Activated T-cell treated with anti-CD3 and anti-CD28 coated beads, Interleukin-2, amount 50 U/mL, for 4 hours (primary cell): ENCODE data around the gene CNN3. TPM values are rescaled to one million over a fixed set of nuclear protein-coding genes. Genes with fewer than 3 reads are reported as not detected.
A peak's percentile ranks its signal among the peaks of the same experiment; 100 is the strongest.

Experiments
- ATAC-seq, 2 donors: fragments of 200-7000 bp; cut with Tn5 transposase; one replicate each; pipeline ENCODE4 v1.10.0; 2021
- DNase-seq: peaks from one replicate; pipeline ENCODE4 v3.0.0-alpha.2; 2020
- H3K27me3 Mint-ChIP-seq: one replicate; pipeline ENCODE4 v1.8.0; 2021; ENCODE audit warnings: low read depth, mixed read lengths
- H3K36me3 Mint-ChIP-seq: one replicate; pipeline ENCODE4 v1.8.0; 2022; ENCODE audit warnings: mixed read lengths; ENCODE audit not compliant: insufficient read depth
- H3K4me1 Mint-ChIP-seq: one replicate; pipeline ENCODE4 v1.8.0; 2021; ENCODE audit warnings: low read depth, mixed read lengths
- H3K4me3 Mint-ChIP-seq: one replicate; pipeline ENCODE4 v1.8.0; 2021; ENCODE audit warnings: mild to moderate bottlenecking, moderate library complexity, mixed read lengths
- H3K9me3 Mint-ChIP-seq: one replicate; pipeline ENCODE4 v1.8.0; 2021; ENCODE audit warnings: mixed read lengths
- total RNA-seq, 3 donors: library from RNA; stranded (reverse); gene quantifications; one replicate each; pipeline ENCODE4 v1.2.1, GENCODE V29; 2021

CNN3 gene
- total RNA-seq, 3 donors from 2014 or later: 1.2 to 3.1 (median 1.9) TPM

DNA sequence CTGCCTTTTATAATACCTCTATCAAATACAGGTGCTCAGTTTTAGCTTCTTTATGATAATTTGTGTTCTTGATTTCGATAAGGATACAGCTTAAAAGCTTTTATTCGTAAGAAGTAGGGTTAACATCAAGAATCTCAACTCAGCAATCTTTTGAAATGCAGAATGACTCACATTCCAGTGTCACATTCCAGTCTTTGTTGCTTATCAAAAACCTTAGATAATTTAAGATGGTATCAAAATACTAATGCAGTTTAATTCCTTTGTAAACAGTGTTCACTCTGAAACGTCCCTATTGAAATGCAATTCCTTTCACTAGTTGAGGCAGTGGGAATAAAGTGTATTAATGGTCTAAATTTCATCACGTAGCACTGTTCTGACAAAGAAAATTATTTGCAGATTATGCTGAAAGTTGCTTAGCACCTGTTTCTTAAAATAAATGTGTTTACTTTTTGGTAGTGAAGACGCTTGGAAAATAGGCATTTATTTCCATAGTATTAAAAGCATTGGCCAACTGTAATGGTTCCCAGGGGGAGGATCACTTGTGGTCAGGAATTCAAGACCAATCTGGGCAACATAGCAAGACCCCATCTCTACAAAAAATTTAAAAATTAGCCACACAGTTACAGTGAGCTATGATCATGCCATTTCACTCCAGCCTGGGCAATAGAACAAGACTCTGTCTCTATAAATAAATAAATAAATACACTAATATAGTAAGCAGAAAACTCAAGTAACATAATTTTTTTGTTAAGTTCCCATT lies 10.1 kb upstream of the CNN3 start:
- H3K4me3 Mint-ChIP-seq: no peak overlapping the region
- no peaks in the 10 kb centered on the region for H3K36me3 Mint-ChIP-seq
- H3K27me3 Mint-ChIP-seq: peaks cover 2% of the 10 kb centered on the region
- DNase-seq (no peak), ATAC-seq (no peak)
- H3K9me3 Mint-ChIP-seq: no peaks in the 10 kb centered on the region
- peaks cover 2% of the 10 kb centered on the region for H3K4me1 Mint-ChIP-seq

DNA sequence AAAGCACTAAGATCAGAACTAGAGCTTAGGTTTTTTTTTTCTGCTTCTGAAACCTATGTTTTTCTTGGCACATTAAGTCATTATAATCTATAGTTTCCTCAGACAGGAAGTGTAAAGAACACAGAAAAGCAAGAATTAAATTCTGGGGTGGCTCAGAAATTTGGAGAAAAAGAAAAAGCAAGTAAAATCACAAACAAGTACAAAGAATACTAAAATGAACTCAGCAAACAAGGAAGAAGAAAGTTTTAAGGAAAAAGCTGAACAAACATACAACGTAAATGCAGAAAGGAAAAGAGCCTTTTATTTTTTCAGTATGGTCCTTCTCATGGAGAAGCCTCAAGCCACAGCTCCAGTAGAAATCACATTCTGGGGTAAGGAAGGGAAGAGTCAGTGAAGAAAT lies 8.6 kb upstream of the CNN3 start:
- Mint-ChIP-seq H3K4me1 (peaks cover 2% of the 10 kb centered on the region), H3K27me3 (peaks cover 2% of the 10 kb centered on the region), H3K4me3 (no peak overlapping the region), H3K9me3 (no peaks in the 10 kb centered on the region), H3K36me3 (no peaks in the 10 kb centered on the region)
- ATAC-seq (no peak), DNase-seq (no peak)

DNA sequence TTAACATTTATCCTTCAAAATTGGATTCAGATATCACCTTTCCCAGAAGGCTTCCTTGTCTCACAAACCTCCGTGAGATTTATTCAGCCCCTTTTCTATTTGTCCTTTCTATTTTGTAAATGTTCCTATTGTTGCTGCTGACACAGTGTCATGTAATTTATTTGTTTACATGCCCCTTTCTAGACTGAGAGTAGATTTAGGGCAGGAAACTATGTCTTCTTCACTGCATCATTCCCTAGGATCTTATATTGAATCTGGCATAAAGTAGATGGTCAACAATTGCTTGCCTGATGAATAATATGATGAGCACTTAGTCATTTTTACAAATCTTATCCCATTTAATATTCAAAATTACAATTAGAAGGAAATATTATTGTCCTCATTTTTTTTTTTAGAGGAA lies 8.1 kb upstream of the CNN3 start:
- Mint-ChIP-seq H3K4me3 (no peak overlapping the region), H3K4me1 (peaks cover 2% of the 10 kb centered on the region), H3K27me3 (peaks cover 2% of the 10 kb centered on the region), H3K9me3 (no peaks in the 10 kb centered on the region), H3K36me3 (no peaks in the 10 kb centered on the region)
- DNase-seq (no peak), ATAC-seq (no peak)

DNA sequence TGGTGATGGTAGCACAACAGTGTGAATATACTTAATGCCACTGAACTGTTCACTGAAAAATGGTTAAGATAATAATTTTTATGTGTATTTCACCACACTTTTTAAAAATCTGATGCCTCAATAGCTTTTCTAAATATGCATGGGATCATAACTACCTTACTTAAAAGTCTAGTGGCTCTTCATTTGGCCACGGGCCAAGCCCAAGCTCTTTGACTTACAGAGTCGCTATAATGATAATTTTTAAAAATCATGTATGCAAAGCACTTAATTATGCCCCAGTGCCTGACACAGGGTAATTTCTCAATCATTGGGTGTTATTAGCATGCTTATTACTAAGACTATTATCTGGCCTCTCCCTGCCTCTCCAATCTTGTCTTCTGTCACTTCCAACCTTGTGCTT lies 7.6 kb upstream of the CNN3 start:
- peaks cover 2% of the 10 kb centered on the region for H3K27me3 Mint-ChIP-seq

DNA sequence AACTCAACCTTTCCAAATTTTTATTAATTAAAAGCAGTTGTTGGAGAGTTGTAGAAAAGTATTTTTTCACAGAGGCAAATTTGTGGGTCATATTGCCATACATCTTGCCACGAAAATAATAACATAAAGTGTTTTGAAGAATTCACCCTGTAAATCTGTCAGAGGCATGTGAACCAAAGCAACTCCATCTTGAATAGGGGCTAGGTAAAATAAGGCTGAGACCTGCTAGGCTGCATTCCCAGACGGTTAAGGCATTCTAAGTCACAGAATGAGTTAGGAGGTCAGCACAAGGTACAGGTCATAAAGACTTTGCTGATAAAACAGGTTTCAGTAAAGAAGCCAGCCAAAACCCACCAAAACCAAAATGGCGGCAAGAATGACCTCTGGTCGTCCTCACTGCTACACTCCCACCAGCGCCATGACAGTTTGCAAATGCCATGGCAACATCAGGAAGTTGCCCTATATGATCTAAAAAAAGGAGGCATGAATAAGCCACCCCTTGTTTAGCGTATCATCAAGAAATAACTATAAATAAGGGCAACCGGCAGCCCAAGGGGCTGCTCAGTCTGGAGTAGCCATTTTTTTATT lies 4.4 kb upstream of the CNN3 start:
- H3K27me3 Mint-ChIP-seq: peaks cover 10% of the 10 kb centered on the region
- ATAC-seq (no peak), DNase-seq (no peak)
- peaks cover 6% of the 10 kb centered on the region for H3K4me1 Mint-ChIP-seq
- H3K9me3 Mint-ChIP-seq: no peaks in the 10 kb centered on the region
- H3K36me3 Mint-ChIP-seq: no peaks in the 10 kb centered on the region
- no peak overlapping the region for H3K4me3 Mint-ChIP-seq

More for the DNA sequence above, 7.6 kb upstream of the CNN3 start:
- Mint-ChIP-seq H3K36me3 (no peaks in the 10 kb centered on the region), H3K4me3 (no peak overlapping the region), H3K4me1 (peaks cover 2% of the 10 kb centered on the region), H3K9me3 (no peaks in the 10 kb centered on the region)
- DNase-seq (no peak), ATAC-seq (no peak)

DNA sequence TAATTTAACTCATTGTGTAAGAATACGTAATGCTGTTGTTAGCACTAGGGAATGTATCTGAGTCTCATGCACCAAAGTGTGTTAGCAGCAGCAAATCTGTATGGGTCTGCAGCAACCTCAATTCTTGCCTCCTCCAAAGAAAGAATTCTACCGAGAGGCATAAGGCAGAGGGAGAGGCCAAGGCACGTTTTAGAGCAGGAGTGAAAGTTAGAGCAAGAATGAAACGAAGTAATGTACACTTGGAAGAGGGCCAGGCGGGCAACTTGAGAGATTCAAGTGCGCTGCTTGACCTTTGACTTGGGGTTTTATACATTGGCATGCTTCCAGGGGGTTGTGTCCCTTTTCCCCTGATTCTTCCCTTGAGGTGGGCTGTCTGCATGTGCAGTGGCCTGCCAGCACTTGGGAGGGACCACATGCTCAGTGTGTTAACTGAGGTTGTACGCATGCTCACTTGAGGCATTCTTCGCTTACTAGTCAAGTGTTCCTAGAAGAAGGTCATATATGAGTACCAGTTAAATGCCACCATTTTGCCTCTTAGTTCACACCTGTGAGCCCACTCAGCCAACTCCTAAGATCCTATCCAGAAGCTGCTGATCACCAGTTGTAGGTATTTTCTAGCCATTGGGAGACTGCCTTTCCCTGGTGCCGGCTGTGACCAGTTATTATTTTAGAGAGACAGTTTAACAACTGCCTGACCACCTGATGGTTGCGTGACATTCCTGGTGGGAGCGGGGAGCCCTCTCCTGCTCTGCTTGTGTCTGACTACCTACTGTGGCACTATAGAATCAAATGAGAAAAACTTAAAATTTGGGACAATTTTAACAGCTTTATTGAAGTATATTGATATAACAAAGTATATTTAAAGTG lies 2.7 kb upstream of the CNN3 start:
- Mint-ChIP-seq H3K36me3 (no peaks in the 10 kb centered on the region), H3K4me1 (peaks cover 16% of the 10 kb centered on the region)

DNA sequence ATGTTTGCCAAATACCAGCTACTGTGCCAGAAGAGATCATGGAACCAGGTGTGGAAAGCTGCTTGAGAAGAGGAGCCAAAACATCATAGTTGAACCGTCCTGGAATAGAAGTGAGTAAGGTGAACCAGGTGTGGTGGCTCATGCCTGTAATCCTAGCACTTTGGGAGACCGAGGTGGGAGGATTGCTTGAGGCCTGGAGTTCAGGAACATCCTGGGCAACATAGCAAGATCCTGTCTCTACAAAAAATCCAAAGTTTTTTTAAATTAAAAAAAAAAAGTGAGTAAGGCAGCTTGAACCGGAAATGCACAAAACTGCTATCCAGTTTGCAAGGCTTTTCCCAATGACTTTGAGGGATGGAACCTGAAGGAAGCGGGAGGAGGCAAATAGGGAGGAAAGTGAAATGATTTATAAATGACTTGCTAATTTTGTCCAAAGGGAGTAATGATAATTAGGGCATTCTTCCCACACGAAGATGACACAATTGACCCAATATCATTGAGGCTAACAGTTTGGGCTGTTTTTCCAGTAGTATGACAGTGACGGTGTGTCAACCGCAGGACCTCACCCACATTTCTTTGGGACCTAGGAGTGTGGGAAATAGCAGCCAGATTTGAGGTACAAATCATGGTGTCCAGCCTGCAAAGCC lies 1.5 kb upstream of the CNN3 start:
- ATAC-seq (no peak), DNase-seq (no peak)
- H3K9me3 Mint-ChIP-seq: no peaks in the 10 kb centered on the region
- no peaks in the 10 kb centered on the region for H3K36me3 Mint-ChIP-seq
- peaks cover 35% of the 10 kb centered on the region for H3K27me3 Mint-ChIP-seq
- peak overlapping the region; percentile 77 for H3K4me3 Mint-ChIP-seq
- peaks cover 16% of the 10 kb centered on the region for H3K4me1 Mint-ChIP-seq

More for the DNA sequence above, 2.7 kb upstream of the CNN3 start:
- Mint-ChIP-seq H3K27me3 (peaks cover 25% of the 10 kb centered on the region), H3K9me3 (no peaks in the 10 kb centered on the region), H3K4me3 (no peak overlapping the region)
- no peak for ATAC-seq
- DNase-seq: no peak

DNA sequence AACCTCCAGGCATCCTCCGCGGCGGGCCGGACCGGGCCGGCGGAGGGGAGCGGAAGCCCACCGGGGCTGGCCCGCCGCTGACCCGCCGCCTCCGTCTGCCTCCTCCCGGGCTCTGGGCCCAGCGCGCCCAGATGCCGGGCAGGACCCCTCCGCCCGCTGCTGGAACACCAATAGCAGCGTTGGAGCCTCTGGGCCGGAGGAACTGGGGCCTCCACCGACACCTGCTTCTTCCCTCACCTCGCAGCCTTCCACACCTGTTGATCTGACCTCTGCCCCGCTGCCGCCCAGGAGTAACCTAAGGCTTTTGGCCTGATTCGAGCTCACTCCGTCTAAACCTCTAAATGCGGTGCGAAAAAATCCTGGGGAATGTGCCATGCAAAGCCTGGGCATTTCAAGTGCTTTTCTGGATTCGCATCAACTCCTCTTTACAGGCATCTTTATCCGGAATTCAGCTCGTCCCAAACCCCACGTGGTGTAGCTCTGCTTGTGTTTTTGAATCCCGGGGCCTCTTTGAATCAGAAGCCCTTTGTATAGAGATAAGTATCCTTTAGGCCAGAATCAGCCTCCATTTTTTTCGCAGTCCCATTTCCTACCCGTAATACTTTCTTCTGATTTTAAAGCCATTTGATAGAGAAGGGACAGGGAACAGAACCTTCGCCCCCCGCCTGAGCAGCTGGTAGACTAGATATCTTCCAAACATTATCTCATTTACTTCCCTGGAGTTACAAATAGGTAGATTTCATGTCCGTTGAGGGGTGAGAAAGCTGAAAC lies 680 bp upstream of the CNN3 start:
- peaks cover 39% of the 10 kb centered on the region for H3K27me3 Mint-ChIP-seq
- no peaks in the 10 kb centered on the region for H3K36me3 Mint-ChIP-seq
- peak; percentile 5 for DNase-seq

DNA sequence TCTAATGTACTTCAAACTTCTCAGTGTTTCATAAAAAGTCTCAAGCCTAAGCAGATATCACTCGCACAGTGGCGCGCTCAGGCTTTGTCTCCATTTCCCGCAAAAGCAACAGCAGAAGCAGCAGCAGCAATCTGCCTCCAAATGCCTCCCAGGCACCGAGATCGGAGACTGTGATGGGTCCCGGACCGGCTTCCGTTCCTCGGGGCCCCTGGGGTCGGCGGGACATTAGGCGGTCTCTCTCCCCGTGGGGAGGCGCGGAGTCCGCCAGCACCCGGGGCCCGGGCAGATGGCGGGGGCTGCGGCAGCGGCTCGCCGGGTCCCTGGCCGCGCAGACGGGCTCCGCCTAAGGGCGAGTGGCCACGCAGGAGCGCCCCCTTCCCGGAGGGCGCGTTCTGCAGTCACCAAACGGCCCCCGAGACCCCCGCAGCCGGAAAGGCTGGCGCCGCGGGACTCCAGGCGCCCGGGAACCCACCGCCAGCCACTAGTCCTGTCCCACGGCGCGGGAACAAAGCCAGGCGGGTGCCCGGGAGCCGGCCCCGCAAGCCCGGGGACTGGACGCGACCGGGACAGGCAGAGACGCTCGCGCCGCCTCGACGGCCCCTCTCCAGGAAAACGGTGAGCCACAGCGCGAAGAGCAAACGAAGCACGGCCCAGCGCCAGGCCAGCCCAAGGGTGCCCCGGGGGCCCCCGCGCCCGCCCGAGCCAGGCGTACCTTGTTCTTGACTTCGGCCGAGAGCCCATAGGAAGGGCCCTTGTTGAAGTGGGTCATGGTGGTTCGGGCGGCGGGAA lies 590 bp downstream of the CNN3 start:
- Mint-ChIP-seq H3K4me3 (peak overlapping the region; percentile 82), H3K27me3 (peaks cover 39% of the 10 kb centered on the region), H3K36me3 (no peaks in the 10 kb centered on the region), H3K9me3 (no peaks in the 10 kb centered on the region), H3K4me1 (peaks cover 16% of the 10 kb centered on the region)
- DNase-seq: peak; percentile 6
- ATAC-seq: peak; percentile 44 to 46

More for the DNA sequence above, 680 bp upstream of the CNN3 start:
- Mint-ChIP-seq H3K9me3 (no peaks in the 10 kb centered on the region), H3K4me1 (peaks cover 16% of the 10 kb centered on the region), H3K4me3 (peak overlapping the region; percentile 77)
- peak in 1 of 2 donors; percentile 6 for ATAC-seq

DNA sequence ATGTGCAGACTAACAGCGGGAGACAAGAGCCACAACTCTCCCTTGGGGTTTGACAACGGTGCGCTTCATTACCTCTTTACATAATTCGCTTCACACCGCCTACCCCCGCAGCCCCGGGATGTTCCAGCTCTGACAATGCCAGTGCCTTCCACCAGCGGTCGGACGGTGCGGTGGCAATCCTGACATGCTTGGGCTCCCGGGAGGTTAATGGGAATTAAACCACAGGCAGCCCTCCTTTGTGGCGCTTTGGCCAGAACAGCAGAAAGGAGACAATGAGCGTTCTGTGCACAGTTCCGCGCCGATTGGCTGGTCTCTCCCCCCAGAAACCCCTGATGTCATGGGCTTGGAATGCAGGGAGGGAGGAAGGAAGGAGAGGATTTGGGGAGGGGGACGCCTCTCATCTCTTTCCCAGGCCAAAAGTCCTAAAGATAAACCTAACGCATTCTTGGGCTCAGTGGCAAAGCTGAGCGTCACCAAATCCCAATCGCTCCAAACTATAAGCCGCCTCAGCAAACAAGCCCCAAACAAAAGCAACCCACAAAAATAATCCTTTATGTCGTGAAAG lies 1.3 kb downstream of the CNN3 start:
- Mint-ChIP-seq H3K36me3 (no peaks in the 10 kb centered on the region), H3K9me3 (no peaks in the 10 kb centered on the region), H3K4me1 (peaks cover 16% of the 10 kb centered on the region), H3K4me3 (peak overlapping the region; percentile 82), H3K27me3 (peaks cover 39% of the 10 kb centered on the region)
- no peak for DNase-seq
- no peak for ATAC-seq

DNA sequence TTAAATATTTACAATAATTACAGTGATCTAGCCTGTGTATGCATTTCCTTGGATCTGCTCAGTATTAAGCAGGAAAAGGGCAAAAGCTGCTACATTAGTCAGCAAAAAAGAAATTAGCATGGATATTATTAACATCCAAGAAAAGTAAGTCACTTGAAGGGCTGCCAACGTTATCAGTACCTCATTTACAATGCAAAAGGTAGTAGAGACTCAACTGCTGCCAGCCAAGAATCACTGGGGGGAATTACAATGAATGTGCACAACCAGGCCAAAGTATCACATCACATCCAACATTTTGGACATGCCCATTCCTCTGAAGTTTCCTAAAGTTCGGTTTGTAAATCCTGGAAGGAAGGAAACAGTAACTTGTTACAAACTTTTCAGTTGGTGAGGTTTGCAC lies 1.9 kb downstream of the CNN3 start:
- H3K4me3 Mint-ChIP-seq: no peak overlapping the region
- DNase-seq (no peak), ATAC-seq (no peak)
- H3K9me3 Mint-ChIP-seq: no peaks in the 10 kb centered on the region
- no peaks in the 10 kb centered on the region for H3K36me3 Mint-ChIP-seq
- peaks cover 16% of the 10 kb centered on the region for H3K4me1 Mint-ChIP-seq
- H3K27me3 Mint-ChIP-seq: peaks cover 39% of the 10 kb centered on the region

DNA sequence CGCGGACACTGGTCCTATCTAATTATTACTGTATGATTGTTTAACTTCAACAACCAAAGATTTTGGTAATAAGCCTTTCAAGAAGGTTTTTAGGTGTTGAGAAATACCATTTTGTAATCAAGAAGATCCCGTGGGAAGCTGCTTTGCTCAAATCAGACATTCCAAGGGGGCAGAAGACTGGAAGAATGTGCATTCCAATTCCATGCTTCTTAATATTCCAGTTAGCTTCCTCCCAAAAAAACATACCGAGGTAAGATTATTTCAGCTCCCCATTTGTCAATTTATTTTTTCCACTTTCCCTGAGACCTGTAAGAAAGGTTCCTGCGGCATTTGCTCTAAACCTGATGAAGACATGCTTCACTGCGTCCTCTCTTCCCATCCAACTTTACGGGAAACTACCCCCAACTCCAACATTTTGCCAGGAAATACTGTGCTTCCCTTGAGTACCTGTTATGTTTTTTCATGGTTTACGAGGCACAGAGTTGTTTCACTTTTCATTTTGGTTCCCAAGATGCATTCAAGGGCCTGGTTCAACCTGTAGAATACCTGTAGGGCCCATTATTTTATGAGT lies 4.1 kb downstream of the CNN3 start:
- ATAC-seq (no peak), DNase-seq (no peak)
- H3K4me3 Mint-ChIP-seq: no peak overlapping the region
- H3K9me3 Mint-ChIP-seq: no peaks in the 10 kb centered on the region
- H3K27me3 Mint-ChIP-seq: peaks cover 33% of the 10 kb centered on the region
- no peaks in the 10 kb centered on the region for H3K36me3 Mint-ChIP-seq
- peaks cover 16% of the 10 kb centered on the region for H3K4me1 Mint-ChIP-seq
